HG03066 (cell line): ENCODE data around the gene RTEL1.
"Not testable (repeated sequence)": the region's sequence is repeated elsewhere in the genome, so short reads cannot be mapped to it uniquely, and the experiment has no call there.

ENCODE experiments used
- ATAC-seq: cut with Tn5 transposase; IDR thresholded peaks from one replicate; pipeline ENCODE4 v1.9.1; 2021; ENCODE audit warnings: low read depth; ENCODE audit not compliant: unreplicated experiment

The RTEL1 gene

DNA sequence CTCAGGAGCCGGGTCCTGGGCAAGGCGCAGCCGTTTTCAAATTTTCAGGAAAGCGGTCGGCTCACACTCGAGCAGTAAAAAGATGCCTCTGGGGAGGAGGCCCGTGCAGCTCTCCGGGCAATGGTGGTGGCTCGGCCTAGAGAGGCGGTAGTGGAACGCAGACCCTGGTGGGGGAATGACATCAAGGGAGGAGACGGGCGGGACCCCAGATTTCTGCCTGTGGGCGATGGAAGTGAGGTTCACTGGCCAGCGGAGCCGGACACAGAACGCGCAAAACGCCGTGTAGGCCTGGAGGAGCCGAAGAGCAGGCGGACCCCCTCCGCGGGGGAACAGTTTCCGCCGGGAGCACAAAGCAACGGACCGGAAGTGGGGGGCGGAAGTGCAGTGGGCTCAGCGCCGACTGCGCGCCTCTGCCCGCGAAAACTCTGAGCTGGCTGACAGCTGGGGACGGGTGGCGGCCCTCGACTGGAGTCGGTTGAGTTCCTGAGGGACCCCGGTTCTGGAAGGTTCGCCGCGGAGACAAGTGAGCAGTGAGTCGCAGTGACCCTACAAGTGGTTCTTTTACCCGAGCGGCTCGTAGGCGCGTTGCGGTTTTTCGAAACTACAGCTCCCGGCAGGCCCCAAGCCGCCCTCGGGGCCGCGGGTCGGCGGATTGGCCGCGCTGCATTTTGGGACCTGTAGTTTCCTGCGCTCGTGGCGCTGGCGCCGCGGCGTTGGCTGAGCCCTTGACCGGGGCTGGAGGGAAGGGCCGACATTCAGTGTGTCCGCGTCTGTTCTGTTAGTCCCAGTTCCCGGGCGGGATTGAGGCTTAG, at the start of gene RTEL1:
Gene RTEL1 (plus strand): TSS at position 376 of the 812 bp plus-strand sequence. CDS start 1,091 bp downstream, outside the sequence.
- peak; percentile 79 for ATAC-seq

DNA sequence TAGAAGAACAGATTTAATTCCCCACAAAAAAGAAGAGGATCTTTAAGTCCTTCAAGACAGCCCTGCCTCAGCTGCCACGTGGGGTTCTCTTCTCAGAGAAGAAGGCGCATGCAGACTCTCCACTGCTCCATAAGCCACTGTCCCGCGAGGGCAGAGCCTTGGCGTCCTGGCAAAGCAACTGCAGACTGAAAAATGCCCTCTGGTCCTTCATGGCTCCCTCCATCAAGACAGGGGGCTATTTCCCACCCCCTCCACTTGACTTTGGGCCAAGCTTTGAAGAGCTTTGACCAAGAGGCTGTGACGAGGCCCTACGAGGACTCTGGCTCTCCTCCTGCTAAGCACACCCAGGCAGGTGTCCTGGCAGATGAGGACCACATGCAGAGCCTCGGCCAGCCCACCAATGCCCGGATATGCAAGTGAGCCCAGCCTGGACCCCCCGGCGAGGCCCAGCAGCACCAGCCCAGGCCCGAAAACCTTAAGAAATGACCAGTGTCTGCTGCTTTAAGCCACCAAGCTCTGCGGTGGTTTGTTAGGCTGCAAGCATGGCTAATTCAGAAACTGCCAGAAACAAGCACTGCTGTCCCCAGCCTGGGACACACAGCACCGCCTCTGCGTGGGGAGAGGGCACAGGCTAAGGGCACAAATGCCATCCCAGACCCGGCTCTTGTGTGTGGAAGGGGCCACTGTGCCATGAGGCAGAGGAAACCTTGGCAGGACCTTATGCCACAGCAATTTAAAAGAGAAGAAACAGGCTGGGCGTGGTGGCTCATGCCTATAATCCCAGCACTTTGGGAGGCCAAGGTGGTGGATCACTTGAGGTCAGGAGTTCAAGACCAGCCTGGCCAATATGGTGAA, 47.3 kb upstream of the RTEL1 start:
- ATAC-seq: no peak

DNA sequence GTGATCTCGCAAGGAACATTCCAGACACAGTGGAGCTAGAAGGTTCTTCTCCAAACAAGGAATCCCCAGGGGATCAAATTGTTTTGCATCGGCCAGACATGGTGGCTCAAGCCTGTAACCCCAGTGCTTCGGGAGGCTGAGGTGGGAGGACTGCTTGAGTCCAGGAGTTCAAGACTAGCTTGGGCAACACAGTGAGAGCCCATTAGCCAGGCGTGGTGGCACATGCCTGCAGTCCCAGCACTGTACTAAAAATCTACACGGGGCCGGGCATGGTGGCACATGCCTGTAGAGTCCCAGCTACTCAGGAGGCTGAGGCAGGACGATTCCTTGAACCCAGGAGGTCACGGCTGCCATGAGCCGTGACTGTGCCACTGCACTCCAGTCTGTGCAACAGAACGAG, 46.5 kb upstream of the RTEL1 start:
- ATAC-seq: no peak

- no peak for ATAC-seq
These were observed 45.7 kb upstream of the RTEL1 start for GRCh38 chr20:63612276-63612931.

GRCh38 chr20:63613863-63614594, 44.1 kb upstream of the RTEL1 start:
- not testable (repeated sequence) for ATAC-seq

DNA sequence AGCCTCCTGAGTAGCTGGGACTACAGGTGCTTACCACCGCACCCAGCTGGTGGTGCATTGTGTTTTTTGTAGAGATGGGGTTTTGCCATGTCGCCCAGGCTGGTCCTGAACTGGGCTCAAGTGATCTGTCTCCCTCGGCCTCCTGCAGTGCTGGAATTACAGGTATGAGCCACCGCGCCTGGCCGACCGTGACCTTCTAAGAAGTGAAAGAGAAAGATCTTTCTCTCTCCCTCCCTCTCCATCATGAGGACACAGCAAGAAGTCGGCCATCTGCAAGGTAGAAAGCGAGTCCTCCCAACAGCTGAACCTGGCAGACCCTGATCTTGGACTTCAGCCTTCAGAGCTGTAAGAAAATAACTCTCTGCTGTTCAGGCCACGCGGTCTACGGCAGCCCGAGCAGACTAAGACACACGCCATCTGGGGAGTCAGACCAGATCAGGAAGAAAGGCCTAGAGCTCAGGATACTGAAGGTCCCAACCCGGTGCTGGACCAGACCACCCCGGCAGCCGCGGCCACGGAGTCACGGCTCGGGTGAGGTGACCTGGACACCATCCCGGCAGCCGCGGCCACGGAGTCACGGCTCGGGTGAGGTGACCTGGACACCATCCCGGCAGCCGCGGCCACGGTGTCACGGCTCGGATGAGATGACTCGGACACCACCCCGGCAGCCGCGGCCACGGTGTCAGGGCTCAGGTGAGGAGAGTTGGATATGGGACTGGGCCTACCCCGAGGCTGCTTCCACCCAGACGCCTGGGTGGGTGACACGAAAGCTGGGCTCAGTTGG, 40.8 kb upstream of the RTEL1 start:
- ATAC-seq: no peak

DNA sequence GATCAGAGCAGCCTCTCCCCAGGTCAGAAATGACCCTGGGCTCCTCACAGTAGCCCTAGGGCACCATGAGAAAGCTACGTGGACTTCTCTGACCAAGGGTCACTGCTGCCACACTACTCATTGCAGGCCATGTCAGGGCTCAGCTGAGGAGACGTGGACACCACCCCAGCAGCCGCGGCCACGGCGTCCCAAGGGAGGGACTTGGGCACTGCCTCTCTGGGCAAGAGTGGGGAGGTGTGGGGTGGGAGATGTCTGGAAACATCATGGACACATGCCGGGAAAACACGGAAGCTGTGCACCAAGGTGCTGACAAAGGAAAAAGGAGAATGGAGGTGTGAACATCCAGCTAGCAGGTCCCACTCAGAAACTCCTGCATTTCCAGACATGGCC, 40.2 kb upstream of the RTEL1 start:
- no peak for ATAC-seq

DNA sequence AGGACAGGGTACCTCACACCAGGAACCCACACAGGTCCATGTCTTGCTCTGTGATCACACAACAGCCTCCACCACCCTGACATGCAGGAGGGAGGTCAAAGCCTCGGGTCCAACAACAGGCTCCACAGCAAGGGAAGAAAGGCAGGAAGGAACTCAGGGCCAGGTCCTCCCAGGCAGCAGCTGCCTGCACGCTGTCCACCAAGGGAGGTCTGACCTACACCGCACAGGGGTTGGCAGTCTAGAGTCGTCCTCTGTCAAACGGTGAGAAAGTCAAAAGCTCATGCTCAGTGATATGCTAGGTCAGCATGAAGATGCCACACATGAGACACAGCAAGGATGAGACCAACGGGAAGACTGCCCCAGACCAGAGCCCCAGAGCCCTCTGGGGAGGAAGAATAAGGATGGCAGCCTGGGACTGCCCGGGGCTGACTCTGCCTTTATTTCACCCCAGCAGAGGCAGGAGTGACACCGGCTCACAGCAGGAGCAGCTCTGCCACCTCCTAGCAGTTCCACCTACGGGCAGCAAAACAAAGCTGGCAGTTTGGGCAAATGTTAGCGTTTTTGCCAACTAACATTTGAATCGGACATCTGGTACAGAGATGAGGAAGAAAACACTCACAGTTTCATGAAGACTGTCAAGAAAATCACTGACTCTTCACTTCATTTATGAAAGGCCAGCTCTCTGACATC, 39.7 kb upstream of the RTEL1 start:
- no peak for ATAC-seq

- no peak for ATAC-seq
These were observed 39.0 kb upstream of the RTEL1 start for GRCh38 chr20:63619086-63619485.

- ATAC-seq: no peak
These were observed 38.6 kb upstream of the RTEL1 start for GRCh38 chr20:63619505-63619904.

- ATAC-seq: no peak
These were observed 37.1 kb upstream of the RTEL1 start for GRCh38 chr20:63620991-63621390.

DNA sequence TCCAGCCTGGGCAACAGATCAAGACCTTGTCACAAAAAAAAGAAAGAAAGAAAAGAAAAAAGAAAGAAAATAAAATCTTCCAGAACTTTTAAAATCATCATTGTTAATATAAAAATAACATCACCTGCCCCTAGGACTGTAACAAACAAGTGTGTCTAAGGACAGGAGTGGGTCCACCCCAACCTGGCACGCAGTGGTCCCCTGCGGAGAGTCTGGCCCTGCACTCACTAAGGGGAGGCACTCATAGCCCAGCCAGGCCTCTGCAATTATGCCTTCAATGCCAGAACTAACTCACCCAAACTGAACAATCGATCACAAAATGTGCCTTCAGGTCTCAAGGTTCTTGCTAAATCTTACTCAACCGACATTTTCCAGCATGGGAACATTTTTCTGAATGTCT, 36.0 kb upstream of the RTEL1 start:
- no peak for ATAC-seq

- ATAC-seq: no peak
These were observed 35.4 kb upstream of the RTEL1 start for GRCh38 chr20:63622732-63623131.

DNA sequence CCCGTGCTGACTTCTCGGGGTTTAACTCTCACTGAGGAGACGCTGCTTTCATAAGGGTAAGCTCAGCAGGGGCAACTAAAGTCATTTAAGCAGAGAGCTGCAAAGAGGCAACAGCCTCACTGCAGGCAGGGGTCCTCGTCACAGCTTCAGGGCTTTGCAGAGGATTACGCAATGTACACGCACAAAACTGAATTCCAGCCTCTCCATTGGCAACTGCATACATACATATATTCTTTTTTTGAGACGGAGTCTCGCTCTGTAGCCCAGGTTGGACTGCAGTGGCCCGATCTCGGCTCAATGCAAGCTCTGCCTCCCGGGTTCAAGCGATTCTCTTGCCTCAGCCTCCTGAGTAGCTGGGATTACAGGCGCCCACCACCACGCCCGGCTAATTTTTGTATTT, 33.6 kb upstream of the RTEL1 start:
- no peak for ATAC-seq

DNA sequence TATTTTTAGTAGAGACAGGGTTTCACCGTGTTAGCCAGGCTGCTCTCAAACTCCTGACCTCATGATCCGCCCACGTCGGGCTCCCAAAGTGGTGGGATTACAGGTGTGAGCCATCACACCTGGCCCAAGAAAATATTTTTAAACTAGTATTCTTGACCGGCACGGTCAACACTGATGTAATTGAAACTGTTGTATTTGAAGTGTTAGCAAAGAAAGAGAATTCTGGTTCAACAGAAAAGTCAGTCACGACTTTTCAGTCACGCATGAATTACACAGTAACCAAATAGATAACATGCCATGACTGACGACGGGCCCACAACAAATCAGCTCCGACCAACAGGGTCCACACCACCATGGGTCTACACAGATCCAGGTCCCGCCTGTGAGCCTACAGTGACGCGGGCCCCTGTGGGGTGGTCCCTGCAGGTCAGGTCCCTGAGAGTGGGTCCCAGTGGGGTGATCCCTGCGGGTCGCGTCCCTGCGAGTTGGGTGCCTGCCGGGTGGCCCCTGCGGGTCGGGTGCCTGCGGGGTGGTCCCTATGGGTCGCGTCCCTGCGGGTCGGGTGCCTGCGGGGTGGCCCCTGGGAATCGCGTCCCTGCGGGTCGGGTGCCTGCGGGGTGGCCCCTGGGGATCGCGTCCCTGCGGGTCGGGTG, 32.2 kb upstream of the RTEL1 start:
- no peak for ATAC-seq

DNA sequence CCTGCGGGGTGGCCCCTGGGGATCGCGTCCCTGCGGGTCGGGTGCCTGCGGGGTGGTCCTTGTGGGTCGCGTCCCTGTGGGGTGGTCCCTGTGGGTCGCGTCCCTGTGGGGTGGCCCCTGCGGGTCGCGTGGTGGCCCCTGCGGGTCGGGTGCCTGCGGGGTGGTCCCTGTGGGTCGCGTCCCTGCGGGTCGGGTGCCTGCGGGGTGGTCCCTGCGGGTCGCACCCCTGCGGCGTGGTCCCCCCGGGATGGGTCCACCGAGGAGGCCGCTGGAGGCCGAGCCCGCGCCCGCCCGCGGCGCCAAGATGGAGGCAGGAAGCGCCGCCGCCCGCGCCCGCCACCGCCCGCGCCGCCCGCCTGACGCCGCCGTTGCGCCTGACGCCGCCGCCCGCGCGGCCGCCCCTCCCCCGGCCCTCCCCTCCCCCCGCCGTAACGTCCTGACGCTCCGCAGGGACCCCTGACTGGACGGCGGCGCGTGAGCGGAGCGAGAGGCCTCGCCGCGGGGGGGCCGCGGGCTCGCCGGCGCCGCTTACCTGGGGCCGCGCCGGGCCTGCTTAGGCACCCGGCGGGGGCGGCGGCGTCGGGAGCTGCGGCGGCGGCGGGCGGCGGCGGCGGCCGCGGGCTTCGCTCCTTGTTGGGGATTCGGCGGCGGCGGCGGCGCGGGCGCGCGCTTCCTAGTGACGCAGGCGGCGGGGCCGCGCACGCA, 31.5 kb upstream of the RTEL1 start, which contains the start of gene GMEB2:
Gene GMEB2 (minus strand): TSS at position 678 of the 705 bp plus-strand sequence. CDS start 7,704 bp downstream, outside the sequence.
- ATAC-seq: peak; percentile 38

- peak; percentile 72 for ATAC-seq
These were observed 30.9 kb upstream of the RTEL1 start for GRCh38 chr20:63627129-63627750.
